ENCODE results near the gene BLM.
"Not testable (repeated sequence)": the region's sequence is repeated elsewhere in the genome, so short reads cannot be mapped to it uniquely, and the experiment has no call there.

The BLM gene

DNA sequence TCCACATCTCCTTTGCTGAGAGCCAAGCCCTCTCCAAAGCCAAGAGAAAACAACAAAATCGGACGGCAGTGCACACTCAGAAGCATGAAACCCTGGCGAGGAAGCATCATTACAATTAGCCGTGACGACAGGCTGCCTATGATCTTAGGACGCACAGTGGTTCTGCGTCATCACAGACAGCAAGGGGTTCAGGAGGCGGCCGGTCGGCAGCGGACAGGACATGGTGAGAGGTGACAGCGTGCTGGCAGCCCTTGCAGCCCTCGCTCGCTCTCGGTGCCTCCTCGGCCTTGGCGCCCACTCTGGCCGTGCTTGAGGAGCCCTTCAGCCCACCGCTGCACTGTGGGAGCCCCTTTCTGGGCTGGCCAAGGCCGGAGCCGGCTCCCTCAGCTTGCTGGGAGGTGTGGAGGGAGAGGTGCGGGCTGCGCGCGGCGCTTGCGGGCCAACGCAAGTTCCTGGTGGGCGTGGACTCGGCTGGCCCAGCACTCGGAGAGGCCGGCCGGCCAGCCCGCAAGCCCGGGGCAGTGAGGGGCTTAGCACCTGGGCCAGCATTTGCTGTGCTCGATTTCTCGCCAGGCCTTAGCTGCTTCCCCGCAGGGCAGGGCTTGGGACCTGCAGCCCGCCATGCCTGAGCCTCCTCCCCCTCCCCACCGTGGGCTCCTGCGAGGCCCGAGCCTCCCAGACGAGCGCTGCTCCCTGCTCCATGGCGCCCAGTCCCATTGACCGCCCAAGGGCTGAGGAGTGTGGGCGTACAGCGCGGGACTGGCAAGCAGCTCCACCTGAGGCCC, 108.2 kb downstream of the BLM start:
- DNase-seq = not testable (repeated sequence)

- not testable (repeated sequence) for DNase-seq
Observed at GRCh38 chr15:90826206-90826885, 109.2 kb downstream of the BLM start.

- DNase-seq = no peak
Observed at GRCh38 chr15:90826886-90827435, 109.8 kb downstream of the BLM start.

DNA sequence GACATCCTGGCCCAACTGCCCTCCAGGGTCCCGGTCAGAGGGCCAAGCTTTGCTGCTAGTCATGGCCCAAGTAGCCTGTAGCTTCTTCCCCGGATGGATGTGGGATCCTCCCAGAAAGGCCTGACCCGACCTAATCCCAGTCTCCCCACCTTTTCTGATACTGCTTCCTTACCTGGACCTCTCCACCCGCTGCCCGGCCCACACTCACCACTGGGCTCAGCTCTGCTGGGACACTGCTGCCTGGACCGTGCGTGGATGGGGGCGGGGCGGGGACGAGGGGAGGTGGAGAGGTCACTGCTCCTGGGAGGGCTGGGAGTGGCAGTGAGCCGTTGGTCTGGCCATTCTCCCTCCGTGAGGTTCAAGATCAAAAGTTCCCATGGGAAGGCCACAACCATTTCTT, 111.0 kb downstream of the BLM start:
- DNase-seq = no peak

DNA sequence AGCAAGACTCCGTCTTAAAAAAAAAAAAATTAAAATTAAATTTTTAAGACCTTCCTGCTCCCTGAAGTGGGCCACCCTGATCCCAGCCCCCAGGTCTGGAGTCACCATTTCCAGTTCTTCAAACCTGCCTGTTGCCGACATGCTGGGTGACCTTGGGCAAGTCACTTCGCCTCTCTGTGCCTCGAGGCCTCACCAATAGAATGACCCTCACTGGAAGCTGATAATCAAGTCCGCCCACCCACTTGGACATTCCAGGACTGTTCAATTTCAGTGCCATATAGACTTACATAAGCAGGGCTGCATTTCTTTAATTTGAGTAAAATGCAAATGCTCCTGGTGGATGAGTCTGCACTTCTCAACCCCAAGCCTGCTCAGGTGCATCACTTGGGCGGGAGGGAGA, 112.0 kb downstream of the BLM start:
- no peak for DNase-seq

- DNase-seq = peak; percentile 64
Observed at GRCh38 chr15:90829942-90830440, 112.8 kb downstream of the BLM start.

- DNase-seq = no peak
Observed at GRCh38 chr15:90834626-90835025, 117.5 kb downstream of the BLM start.

GRCh38 chr15:90836296-90836871, 119.2 kb downstream of the BLM start:
- no peak for DNase-seq

DNA sequence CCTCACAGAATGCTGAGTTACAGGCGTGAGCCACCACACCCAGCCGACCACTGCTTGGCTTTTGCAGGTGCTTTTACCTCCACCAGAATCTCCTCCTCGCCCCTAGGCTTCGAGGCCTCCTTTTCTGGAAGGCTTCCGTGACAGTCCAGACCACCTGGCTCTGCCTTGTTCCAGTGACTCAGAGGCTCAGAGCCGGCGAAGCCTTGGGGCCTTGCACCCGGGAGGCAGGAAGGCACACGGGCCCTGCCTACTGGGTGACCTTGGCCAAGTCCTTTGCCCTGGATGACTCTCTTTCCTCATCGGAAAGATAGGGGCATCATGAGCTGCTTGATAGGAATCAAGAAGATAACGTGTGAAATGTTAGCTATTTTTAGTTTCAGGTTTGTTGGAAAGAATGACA, 119.9 kb downstream of the BLM start:
- DNase-seq = peak; percentile 54

DNA sequence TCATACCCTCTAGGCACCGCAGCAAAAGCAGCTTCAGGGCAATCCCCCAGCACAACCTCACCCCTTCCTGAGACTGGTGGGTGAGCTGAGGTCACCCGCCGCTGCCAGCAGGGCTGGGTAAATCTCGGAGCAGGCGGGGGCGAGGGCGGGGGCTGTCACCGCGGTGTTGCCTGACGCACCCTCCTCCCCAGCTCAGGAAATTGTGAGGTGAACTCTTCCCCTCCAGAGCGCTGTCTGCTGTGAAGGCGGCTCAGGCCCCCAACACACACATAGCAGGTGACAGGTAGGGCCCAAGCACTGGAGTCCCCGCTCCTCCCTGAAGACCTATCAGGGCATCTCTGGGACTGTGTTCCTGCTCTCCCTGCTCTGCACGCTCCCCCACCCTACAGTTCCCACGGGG, 121.0 kb downstream of the BLM start:
- peak; percentile 89 for DNase-seq

DNA sequence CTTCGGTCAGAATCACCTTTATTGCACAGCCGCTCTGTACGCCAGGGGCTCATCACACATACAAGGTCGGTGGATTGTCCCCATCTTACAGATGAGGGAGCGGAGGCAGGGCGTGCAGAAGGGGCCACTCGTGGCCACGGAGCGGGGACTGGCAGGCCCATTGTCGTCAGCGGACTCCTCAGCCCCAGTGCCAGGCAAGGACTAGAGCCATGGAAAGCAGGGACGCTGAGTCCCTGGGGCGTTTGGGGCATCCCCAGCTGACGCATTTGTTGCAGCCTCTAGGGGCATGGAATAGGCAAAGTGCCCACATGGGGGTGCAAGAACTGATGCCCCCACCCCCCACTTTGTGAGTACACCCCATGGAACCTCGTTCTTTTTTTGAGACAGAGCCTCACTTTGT, 121.4 kb downstream of the BLM start:
- DNase-seq = peak; percentile 12

DNA sequence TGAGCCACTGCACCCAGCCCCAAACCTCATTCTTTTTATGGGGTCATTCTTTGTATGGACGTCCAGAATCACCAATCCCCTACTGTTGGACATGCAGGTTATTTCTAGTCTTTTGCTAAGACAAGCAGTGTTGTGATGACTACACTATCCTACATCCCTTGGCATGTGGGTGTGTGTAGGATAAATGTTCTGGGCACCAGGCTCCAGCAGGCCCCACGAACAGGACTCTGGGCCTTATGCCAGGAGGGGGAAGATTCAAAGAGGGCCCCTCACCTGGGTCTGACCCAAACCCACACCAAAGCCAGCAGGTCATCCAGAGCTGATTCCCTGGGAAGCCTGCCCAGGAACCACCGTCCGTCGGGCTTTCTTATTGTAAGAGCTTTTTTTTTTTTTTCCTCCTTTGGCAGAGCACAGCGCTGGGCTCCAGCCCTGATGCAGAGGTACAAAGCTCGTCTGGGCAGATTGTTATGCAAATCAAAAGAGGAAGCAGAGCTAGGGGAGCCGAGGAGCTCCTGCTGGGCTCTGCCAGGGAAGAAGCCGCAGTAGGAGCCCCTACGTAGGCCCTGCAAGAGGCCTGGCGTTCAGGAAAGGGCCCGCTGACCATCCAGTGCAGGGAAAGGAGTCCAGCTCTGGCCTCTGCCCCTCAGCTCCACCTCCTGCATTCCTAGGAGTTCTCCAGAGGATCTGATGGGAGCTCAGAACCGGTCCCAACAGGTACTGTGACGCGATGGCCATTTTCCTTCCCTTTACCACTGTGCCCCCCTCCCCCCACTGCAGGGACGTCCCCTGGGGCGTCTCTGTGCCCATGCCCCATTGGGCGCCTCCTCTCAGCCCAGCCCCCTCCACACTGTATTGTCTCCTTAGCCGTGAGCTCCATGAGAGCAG, 122.3 kb downstream of the BLM start:
- no peak for DNase-seq

GRCh38 chr15:90840157-90840855, 123.2 kb downstream of the BLM start:
- no peak for DNase-seq

DNA sequence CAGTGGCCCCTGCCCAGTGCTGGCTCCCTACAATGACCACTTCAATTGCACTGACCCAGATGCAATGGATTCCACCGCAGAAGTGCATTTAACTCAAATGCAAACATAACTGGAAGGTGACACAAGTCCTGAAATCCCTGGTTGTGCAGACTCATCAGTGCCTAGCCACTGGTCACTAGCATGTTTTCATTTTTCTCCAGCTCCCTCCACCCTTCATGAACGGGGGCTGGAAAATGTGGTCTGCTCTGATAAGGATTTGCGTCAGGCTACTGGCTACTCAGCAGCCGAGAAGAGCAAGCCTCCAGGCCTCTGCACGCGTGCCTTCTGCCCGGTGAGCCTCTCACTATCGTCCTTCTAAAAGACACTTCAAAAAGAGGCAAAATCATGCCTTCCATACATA, 123.8 kb downstream of the BLM start:
- DNase-seq = no peak

DNA sequence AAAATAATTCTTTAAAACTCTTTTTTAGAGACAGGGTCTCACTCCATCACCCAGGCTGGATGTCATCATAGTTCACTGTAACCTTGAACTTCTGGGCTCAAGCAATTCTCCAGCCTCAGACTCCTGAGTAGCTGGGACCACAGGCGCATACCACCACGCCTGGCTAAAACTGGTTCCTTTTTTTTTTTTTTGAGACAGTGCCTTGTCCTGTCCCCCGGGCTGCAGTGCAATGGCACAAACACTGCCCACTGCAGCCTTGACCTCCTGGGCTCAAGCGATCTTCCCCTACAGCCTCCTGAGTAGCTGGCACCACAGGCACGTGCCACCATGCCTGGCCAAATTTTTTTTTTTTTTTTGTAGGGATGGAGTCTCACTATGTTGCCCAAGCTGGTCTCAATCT, 127.5 kb downstream of the BLM start:
- no peak for DNase-seq

DNA sequence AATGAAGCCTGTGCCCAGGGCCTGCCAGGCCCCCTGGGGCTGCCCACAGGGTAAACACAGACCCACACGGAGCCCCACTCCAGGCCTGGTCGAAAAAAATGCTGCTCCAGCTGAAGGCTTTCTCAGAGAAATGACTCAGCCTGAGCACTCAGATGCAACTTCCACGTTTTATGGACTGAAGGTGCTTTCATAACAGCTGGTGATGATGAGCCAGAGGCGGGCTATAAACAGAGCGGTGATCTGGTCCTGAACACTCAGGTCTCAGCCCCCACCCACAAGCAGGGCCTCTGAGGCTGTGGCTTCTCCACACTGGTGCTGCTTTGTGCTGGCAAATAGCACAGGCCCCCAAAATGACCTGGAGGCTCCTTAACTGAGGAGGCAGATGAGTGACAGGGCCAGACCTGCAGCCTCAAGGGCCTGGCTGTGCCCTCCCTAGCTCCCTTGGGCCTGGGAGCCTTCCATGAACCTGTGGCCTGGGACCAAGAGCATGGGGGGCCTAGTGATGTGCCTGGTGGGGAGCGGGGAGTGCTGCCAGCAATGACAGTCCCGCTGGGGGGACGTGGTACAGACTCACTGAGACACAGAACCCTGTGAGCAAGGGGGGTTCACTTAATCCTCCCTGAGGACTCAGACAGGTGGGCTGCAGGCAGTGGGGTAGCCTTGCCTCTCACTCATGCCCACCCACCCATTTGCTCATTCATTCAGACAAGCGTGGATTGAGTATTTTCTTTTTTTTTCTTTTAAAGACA, 128.2 kb downstream of the BLM start:
- peak; percentile 55 for DNase-seq

- not testable (repeated sequence) for DNase-seq
Observed at GRCh38 chr15:90849424-90849823, 132.3 kb downstream of the BLM start.

- peak; percentile 34 for DNase-seq
Observed at GRCh38 chr15:90851114-90851513, 134.0 kb downstream of the BLM start.

- no peak for DNase-seq
Observed at GRCh38 chr15:90851940-90852339, 134.8 kb downstream of the BLM start.

GRCh38 chr15:90855139-90855538, 138.0 kb downstream of the BLM start:
- DNase-seq = no peak

- no peak for DNase-seq
Observed at GRCh38 chr15:90857337-90857736, 140.2 kb downstream of the BLM start.
